Astrocyte of the cerebellum (primary cell): ENCODE measurements around the gene UNKL.

Source experiments
- DNase-seq: peaks from one replicate; pipeline ENCODE4 v3.0.0-alpha.2; 2011; ENCODE audit warnings: low read depth
- H3K4me3 ChIP-seq: 2 replicates; pipeline ENCODE4 v1.5.1; 2011; ENCODE audit warnings: mild to moderate bottlenecking, low read depth, low read length, moderate library complexity
- in situ Hi-C: cut with HindIII; loops from 2 replicates; pipeline ENCODE4 v1.10.0; 2017; ENCODE audit warnings: low sequenced_read_pairs
- TF ChIP-seq, protein P1 (sequence below): IDR thresholded peaks from 2 replicates; pipeline ENCODE4 v1.5.1; 2012; ENCODE audit warnings: low read length, low read depth, moderate library complexity, mild to moderate bottlenecking; ENCODE audit errors: missing control alignments

The UNKL gene

DNA sequence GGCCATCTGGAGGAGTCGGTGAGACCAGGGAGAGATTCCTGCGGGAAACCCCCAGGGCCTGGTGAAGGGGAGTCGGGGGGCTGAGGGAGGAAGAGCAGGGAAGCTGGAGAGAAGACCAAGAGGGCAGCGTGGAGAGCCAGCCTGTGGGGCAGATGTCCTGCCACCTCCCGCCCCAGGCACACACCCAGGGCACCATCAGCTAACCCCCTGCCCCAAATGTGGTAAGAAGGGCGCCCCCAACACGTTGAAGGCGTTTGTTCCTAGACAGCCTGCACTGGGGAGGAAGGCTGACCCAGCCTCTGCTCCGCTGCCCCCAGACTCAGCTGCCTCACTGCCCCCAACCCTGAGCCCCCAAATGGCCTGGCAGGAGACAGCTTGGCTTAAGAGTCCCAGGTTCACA lies 79.8 kb downstream of the UNKL start:
- in situ Hi-C loops = no loop called here
- no peak overlapping the region for H3K4me3 ChIP-seq
- DNase-seq = no peak
- TF ChIP-seq, protein P1, sequence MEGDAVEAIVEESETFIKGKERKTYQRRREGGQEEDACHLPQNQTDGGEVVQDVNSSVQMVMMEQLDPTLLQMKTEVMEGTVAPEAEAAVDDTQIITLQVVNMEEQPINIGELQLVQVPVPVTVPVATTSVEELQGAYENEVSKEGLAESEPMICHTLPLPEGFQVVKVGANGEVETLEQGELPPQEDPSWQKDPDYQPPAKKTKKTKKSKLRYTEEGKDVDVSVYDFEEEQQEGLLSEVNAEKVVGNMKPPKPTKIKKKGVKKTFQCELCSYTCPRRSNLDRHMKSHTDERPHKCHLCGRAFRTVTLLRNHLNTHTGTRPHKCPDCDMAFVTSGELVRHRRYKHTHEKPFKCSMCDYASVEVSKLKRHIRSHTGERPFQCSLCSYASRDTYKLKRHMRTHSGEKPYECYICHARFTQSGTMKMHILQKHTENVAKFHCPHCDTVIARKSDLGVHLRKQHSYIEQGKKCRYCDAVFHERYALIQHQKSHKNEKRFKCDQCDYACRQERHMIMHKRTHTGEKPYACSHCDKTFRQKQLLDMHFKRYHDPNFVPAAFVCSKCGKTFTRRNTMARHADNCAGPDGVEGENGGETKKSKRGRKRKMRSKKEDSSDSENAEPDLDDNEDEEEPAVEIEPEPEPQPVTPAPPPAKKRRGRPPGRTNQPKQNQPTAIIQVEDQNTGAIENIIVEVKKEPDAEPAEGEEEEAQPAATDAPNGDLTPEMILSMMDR = no peak

DNA sequence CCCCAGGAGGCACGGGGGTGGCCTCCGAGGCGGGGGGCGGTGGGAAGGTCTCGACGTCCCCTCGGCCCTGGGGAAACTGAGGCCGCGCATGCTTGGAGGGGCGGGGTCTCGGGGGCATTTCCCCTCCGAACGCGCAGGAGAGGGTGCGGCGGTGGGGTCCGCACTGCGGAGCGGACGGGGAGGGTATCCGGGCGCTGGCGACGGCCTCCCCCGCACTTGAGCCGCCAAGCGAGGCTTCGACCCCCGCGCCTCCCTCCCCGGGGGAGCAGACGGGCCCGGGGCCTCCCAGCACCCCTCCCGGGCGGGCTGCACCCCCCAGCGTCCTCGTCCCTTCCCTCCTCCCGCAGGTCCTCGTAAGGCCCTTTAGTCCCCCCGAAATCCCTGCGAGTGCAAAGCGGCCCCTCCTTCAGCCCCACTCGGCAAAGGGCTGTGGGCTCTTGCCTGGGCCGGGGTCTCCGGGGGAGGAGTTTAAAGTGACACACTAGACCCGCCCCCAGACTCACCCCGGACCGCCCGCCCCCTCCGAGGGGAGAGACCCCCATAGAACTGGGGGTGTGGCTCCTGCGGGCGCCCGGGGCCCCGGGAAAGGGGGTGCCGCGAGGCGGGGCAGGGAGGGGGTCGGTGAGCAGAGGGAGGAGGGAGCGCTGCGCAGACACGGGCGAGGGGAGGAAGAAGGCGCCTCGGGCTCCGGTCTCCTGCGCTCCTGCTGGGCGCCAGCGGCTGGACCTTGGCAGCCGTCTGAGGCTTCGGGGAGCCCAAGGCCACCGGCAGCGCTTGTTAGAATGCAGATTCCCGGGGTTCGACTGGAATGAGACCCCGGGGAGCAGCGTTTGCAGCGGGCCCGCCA lies 80.4 kb downstream of the UNKL start:
- no peak for DNase-seq
- in situ Hi-C loops = no loop called here
- H3K4me3 ChIP-seq = no peak overlapping the region
- TF ChIP-seq, protein P1 = no peak

DNA sequence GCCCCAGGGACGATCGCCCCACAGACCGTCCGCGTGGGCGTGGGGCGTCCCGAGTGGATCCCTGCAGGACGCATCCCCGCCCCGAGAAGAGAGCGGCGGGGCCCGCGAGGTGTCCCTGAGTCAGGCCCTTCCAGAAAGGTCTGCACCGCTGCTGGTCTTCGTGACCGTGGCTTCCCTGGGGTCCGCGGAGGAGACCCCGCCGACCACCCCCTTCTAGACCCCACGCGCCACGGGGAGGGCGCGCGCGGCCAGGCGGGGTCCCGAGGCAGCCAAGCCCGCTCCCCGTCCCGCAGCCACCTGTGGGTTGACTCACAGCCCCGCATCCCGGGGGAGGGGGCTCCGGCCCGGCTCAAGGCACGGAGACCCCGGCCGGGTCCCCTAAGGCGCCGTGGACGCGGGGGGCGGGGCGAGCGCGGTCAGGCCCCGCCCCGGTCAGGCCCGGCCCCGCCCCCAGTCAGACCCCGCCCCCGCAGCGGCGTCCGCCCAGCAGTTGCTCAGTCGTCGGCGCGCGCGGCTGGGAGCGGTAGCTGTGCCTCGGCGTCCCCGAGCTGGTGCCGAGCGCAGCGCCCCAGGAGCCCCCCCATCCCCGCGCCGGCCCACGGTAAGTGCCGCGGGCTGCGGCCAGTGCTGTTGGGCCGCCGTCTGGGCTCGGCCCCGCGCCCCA lies 81.2 kb downstream of the UNKL start, which contains the start of gene BAIAP3:
Gene BAIAP3, plus strand, starts transcription at position 497 of the 664 bp plus-strand sequence. CDS start 4,905 bp downstream, outside the sequence.
- no peak within 1 kb of the TSS for H3K4me3 ChIP-seq
- DNase-seq = no peak
- in situ Hi-C loops = no loop called here
- TF ChIP-seq, protein P1 = no peak

DNA sequence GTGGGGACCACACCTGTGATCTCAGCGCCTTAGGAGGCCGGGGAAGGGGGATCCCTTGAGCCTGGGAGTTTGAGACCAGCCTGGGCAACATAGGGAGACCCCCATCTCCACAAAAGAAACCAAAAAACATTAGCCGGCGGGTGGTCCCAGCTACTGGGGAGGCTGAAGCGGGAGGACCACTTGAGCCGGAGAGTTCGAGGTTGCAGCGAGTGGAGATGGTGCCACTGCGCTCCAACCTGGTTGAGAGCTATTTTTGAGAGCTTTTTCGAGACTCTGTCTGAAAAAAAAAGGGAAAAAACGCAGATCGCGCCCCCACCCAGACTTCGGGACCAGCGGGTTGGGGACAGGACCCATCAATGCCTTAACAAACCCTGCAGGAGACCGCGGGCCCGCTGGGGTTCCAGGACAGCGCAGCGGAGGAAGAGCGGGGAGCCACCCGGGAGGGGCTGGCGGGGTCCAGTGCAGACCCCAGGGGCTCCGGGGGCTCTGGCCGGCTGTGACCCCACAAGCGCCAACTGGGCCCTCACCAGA lies 81.8 kb downstream of the UNKL start:
- in situ Hi-C loops = no loop called here
- no peak overlapping the region for H3K4me3 ChIP-seq
- DNase-seq = no peak
- TF ChIP-seq, protein P1 = no peak

DNA sequence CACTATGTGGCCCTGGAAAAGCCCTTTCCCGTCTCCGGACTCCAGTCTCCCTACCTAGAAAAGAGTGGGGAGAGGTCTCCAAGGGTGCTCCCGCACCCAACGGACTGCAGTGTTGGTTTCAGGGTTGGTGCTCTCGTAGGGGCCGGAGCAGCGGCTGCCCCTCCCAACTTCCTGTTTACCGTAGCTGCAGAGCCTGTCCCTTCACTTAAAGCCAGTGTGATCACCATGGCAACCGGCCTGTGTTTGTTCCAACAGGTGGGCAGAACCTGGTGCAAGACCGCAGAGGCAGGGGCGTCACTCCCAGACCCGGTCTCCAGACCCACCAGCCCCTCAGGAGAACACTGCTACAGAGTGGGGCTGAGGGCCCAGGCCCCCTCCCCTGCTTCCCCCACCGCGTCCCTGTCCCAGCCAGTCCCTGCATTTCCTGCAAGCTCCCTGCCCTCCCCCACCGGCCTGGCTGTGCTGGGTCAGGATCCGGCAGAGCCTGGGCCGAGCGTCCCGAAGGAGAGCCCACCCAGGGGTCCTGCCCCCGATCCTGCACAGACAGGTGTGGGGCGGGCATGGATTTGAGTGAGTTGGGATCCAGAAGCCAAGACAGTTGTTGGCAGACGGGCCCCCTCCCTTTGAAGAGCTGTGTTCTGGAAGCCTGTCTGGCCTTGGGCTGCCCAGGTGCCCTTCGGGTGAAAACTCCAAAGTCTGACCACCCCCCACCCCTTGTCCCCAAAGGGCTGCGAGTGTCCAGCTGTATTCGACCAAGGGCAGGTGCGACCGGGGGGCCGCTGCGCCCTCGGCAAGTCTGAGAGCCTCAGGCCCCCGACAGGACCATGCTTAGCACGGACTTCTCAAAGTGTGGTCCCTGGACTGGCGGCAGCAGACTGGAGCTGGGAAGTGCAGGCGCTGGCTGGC lies 82.5 kb downstream of the UNKL start:
- in situ Hi-C loops = no loop called here
- TF ChIP-seq, protein P1 = no peak
- peak; percentile 11 for DNase-seq
- H3K4me3 ChIP-seq = no peak overlapping the region
